ENCODE data around the gene PSENEN.

The PSENEN gene

DNA sequence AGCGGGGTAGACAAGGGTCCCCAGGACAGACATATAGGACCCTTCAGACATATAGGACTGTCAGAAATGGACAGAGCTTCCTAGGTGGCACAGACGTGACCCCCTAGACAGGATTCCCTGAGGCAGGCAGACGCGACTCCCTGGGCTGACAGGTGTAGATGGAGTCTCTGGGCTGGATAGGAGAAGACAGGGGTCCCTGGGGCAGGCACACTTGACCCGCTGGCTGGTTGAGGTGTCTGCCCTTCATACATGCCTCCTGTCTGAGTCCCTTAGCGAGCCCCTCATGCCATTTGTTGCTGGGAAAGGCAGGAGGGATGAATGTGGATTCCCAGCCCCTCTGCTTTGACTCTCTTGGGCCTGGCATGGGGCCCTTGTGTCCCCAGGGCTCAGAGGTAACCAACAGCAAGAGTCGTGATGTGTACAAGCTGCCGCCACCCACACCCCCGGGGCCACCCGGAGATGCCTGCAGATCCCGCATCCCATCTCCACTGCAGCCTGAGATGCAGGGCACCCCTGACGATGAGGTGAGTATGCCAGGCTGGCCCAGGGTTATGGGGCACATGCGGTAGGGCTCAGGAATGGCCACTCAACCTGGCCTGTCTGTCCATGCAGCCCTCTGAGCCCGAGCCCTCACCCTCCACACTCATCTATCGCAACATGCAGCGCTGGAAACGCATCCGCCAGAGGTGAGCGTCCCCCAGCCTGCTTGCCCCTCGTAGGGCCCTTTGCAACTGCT is 8.4 kb downstream of the PSENEN start:
- DNase-seq (ENCODE audit: low read depth in 2 of 2): no peak
- TF ChIP-seq, protein P1, sequence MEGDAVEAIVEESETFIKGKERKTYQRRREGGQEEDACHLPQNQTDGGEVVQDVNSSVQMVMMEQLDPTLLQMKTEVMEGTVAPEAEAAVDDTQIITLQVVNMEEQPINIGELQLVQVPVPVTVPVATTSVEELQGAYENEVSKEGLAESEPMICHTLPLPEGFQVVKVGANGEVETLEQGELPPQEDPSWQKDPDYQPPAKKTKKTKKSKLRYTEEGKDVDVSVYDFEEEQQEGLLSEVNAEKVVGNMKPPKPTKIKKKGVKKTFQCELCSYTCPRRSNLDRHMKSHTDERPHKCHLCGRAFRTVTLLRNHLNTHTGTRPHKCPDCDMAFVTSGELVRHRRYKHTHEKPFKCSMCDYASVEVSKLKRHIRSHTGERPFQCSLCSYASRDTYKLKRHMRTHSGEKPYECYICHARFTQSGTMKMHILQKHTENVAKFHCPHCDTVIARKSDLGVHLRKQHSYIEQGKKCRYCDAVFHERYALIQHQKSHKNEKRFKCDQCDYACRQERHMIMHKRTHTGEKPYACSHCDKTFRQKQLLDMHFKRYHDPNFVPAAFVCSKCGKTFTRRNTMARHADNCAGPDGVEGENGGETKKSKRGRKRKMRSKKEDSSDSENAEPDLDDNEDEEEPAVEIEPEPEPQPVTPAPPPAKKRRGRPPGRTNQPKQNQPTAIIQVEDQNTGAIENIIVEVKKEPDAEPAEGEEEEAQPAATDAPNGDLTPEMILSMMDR (IDR thresholded peaks at IDR 0.05; ENCODE audit: low read depth, low read length): no peak
- no peak overlapping the region for H3K4me3 ChIP-seq (replicated peaks in 1 of 2; ENCODE audit: low read depth in 2 of 2, low read length in 2 of 2)

GRCh38 chr19:35754370-35755130 is 9.1 kb downstream of the PSENEN start:
- TF ChIP-seq, protein P1 (IDR thresholded peaks at IDR 0.05; ENCODE audit: low read depth, low read length): no peak
- no peak for DNase-seq (ENCODE audit: low read depth in 2 of 2)
- H3K4me3 ChIP-seq (replicated peaks in 1 of 2; ENCODE audit: low read depth in 2 of 2, low read length in 2 of 2): no peak overlapping the region

DNA sequence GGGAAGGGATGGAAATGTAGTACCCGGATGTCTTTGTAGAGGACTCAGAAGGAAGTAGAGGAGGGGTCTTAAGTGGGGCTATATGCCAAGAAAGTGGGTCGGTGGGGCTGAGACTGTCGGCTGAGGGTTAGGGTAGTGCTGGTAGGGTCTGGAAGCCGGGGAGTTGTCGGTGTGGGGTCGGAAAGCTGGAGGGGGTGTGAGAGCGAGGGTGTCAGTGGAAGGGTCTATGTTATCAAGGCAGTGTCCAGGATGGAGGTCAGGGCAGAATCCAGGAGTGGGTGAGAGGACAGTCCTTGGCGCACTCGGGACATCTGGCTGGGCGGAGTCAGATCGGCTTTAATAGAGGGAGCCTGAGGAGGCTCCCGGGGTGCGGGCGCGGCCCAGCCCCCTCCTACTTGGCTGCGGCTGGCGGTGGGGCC is 9.7 kb downstream of the PSENEN start:
- TF ChIP-seq, protein P1 (IDR thresholded peaks at IDR 0.05; ENCODE audit: low read depth, low read length): no peak
- no peak for DNase-seq (ENCODE audit: low read depth in 2 of 2)
- H3K4me3 ChIP-seq (replicated peaks in 1 of 2; ENCODE audit: low read depth in 2 of 2, low read length in 2 of 2): peak overlapping the region in 1 of 2 donors; percentile 58

DNA sequence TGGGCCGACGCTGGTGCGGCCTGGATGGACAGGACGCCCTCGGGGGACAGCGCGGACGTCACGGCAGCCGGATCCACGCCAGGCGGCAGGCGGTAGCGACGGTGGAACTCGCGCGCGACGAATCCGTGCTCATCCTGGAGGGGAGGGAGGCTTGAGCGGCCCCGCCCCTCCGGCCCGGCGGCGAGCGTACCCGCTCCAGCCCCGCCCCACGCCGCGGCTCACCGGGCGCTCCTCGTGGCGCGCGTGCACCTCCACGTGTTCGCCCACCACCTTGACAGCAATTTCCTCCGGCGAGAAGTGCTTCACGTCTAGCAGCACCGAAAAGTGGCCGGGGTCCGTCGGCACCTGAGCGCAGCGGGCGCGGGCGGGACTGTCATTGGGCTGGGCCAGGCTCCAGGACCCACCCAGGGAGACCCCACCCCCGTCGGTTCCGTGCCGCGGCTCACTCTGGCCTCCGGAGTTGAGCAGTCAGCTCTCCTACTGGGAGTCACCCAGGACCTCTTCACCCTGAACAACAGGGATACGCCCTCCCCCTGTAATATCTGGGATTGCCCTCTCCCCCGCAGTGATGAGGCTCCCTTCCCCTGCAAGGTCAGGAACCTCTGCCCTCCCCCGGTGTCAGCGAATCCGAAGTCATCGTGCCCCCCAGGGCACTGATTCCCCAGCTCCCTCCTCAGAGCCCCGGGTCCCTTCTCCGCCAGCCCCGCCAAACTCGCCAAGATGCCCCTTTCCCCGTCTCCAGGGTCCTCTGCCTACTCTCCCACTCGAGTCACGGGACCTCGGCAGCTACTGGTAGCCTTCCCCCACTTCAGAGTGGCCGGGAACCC is 10.3 kb downstream of the PSENEN start:
- peak; percentile 77 to 91 for DNase-seq (ENCODE audit: low read depth in 2 of 2)
- peak overlapping the region; percentile 58 to 65 for H3K4me3 ChIP-seq (replicated peaks in 1 of 2; ENCODE audit: low read depth in 2 of 2, low read length in 2 of 2)
- TF ChIP-seq, protein P1 (IDR thresholded peaks at IDR 0.05; ENCODE audit: low read depth, low read length): no peak

DNA sequence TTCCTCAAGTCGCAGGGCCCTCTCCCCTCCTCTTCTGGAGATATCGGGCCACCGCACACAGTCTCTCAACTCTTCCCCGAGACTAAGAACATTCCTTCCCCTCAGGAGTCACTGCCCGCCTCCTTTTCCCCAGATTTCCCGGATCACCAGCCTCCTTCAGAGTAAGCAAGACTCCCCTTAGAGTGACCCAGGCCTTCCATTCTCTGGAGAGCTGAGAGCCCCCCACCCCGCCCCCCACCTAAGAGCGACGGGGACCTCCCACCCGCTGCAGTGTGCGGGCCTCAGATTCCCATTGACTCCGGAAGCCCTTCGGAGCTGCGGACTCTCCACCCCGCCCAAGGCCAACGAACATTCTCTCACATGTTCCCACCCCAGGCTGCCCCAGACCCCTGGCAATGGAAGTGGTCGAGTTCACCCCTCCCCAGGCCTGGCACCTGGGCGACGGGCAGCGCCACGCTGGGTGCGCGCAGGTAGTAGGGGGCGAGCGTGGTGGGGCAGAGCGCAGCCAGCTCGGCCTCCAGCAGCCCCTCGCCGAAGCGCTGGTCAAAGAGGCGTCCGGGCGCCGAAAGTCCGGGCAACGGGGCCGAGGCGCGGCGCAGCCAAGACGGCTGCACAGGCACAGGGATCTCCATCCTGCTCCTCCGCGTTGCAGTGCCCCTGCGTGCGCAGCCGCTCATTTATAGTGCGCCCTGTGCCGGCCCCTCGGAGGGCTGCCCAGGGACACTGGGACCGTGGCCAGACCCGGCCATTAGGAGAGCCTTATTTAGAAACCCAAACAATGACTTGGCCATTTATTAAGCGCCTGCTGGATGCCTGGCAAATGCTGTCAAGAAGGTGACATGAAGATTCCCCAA is 11.2 kb downstream of the PSENEN start, which contains the start of gene HSPB6:
Gene HSPB6, minus strand, starts transcription at position 653 of the 854 bp plus-strand sequence. Its CDS starts 21 bp downstream, at position 632.
- peak; percentile 83 to 88 for DNase-seq (ENCODE audit: low read depth in 2 of 2)
- TF ChIP-seq, protein P1 (IDR thresholded peaks at IDR 0.05; ENCODE audit: low read depth, low read length): no peak
- H3K4me3 ChIP-seq (replicated peaks in 1 of 2; ENCODE audit: low read depth in 2 of 2, low read length in 2 of 2): peak within 1 kb of the TSS; percentile 58 to 93

Measured in cardiac fibroblast (primary cell).